Testis (tissue), 2 donors: ENCODE results near the gene BCL11B.

Source experiments
- CTCF ChIP-seq, 3 experiments: fragments of 450-650 bp in 2 of 3; fragments of 200-600 bp in 1 of 3; sonication (generic) in 1 of 3; IDR thresholded peaks; one replicate each; pipeline ENCODE4 v1.5.1; 2016 to 2019; ENCODE audit warnings: antibody characterized with exemption in 3 of 3, mild to moderate bottlenecking in 2 of 3, moderate library complexity in 1 of 3
- POLR2A ChIP-seq: fragments of 450-650 bp; IDR thresholded peaks from one replicate; pipeline ENCODE4 v1.6.1; 2017; ENCODE audit warnings: antibody characterized with exemption, mild to moderate bottlenecking, moderate library complexity

- TF ChIP-seq POLR2A = no peak
- no peak for TF ChIP-seq CTCF (IDR thresholded peaks at IDR 0.05)
These were observed 17.0 kb upstream of the BCL11B start for GRCh38 chr14:99288948-99289347.
